A549 (cell line): ENCODE results near the gene PRDM1. TPM values are rescaled to one million over a fixed set of nuclear protein-coding genes. Genes with fewer than 3 reads are reported as not detected.

Source experiments
- ATAC-seq, 2 experiments: fragments of 200-7000 bp in 1 of 2; fragments of >200 bp in 1 of 2; cut with Nextera tagmentation in 1 of 2; cut with Tn5 transposase in 1 of 2; 3 replicates each; pipeline versions ENCODE4 v1.8.0 to v1.9.1; 2018 to 2020; ENCODE audit warnings: mild to moderate bottlenecking in 1 of 2, moderate library complexity in 1 of 2
- CTCF ChIA-PET: fragments of 300-600 bp; sonication (Branson Sonifier 250); formaldehyde crosslinking; extraction: SDS; loops from one replicate; lab custom pipeline; 2021; ENCODE audit warnings: antibody characterized with exemption, inconsistent platforms; lab: Yijun Ruan, JAX
- POLR2A ChIA-PET: fragments of 350-600 bp; formaldehyde crosslinking; extraction: SDS; loops from one replicate; lab custom pipeline; 2021; ENCODE audit warnings: antibody characterized with exemption, inconsistent platforms; lab: Yijun Ruan, JAX
- DNase-seq, 2 experiments: peaks; one replicate each; pipeline versions ENCODE4 v3.0.0 to v3.0.0-alpha.2; 2011 to 2016; ENCODE audit warnings: low read depth in 1 of 2, low spot score in 1 of 2
- FAIRE-seq: peaks from 2 replicates; lab custom pipeline; 2011; peaks lifted over from hg19 to GRCh38; lab: Jason Lieb, UNC
- H3K27ac ChIP-seq, 2 experiments: fragments of >200 bp; sonication (Bioruptor Twin); formaldehyde crosslinking; 3 replicates each; pipeline ENCODE4 v1.5.1; 2016 to 2017
- H3K4me1 ChIP-seq: fragments of >200 bp; sonication (Bioruptor Twin); formaldehyde crosslinking; 3 replicates; pipeline ENCODE4 v1.6.1; 2016
- H3K4me2 ChIP-seq: fragments of >200 bp; sonication (Bioruptor Twin); formaldehyde crosslinking; 3 replicates; pipeline ENCODE4 v1.6.1; 2016
- H3K4me3 ChIP-seq: fragments of >200 bp; sonication (Bioruptor Twin); formaldehyde crosslinking; 3 replicates; pipeline ENCODE4 v1.5.1; 2016
- H3K9me3 ChIP-seq: fragments of >200 bp; sonication (Bioruptor Twin); formaldehyde crosslinking; 3 replicates; pipeline ENCODE4 v1.6.1; 2016
- CHD2 ChIP-seq: fragments of 150-350 bp; IDR thresholded peaks from 2 replicates; pipeline ENCODE4 v1.6.1; 2014; ENCODE audit warnings: low read length; ENCODE audit not compliant: partially characterized antibody
- CHD4 ChIP-seq: fragments of 200-600 bp; sonication (generic); IDR thresholded peaks from 2 replicates; pipeline ENCODE4 v1.6.1; 2016; ENCODE audit warnings: antibody characterized with exemption, mild to moderate bottlenecking, borderline replicate concordance
- FOXS1 ChIP-seq: fragments of 250-450 bp; sonication (Bioruptor Pico); IDR thresholded peaks from 2 replicates; pipeline ENCODE4 v1.5.0; 2020; ENCODE audit warnings: mild to moderate bottlenecking, moderate library complexity
- GATA3 ChIP-seq: IDR thresholded peaks from 2 replicates; pipeline ENCODE4 v1.6.1; 2012; ENCODE audit warnings: borderline replicate concordance
- HDAC2 ChIP-seq: fragments of 200-600 bp; sonication (generic); IDR thresholded peaks from 2 replicates; pipeline ENCODE4 v1.6.1; 2016
- HOXB13 ChIP-seq: fragments of 250-450 bp; sonication (Bioruptor Pico); IDR thresholded peaks from 2 replicates; pipeline ENCODE4 v1.5.0; 2020; ENCODE audit warnings: low read depth, mild to moderate bottlenecking, moderate library complexity
- JUN ChIP-seq, 2 experiments: fragments of >200 bp; sonication (Bioruptor Twin); formaldehyde crosslinking; IDR thresholded peaks; 2 replicates in 1 of 2; 3 replicates in 1 of 2; pipeline ENCODE4 v1.6.1; 2016 to 2017
- MAFK ChIP-seq: fragments of 450-650 bp; IDR thresholded peaks from 2 replicates; pipeline ENCODE4 v1.6.1; 2014; ENCODE audit not compliant: partially characterized antibody
- MYC ChIP-seq: IDR thresholded peaks from 2 replicates; pipeline ENCODE4 v1.6.1; 2012; ENCODE audit warnings: mild to moderate bottlenecking, inconsistent platforms, low read length, improper control_type of control experiment, borderline replicate concordance
- NFE2L2 ChIP-seq: fragments of 150-350 bp; conservative IDR thresholded peaks from 2 replicates; pipeline ENCODE4 v1.6.1; 2014; ENCODE audit warnings: low read length
- NR3C1 ChIP-seq: fragments of >200 bp; sonication (Bioruptor Twin); formaldehyde crosslinking; IDR thresholded peaks from 3 replicates; pipeline ENCODE4 v1.6.1; 2017
- RFX5 ChIP-seq: fragments of 450-650 bp; IDR thresholded peaks from 2 replicates; pipeline ENCODE4 v1.7.1; 2014; ENCODE audit warnings: antibody characterized with exemption, mild to moderate bottlenecking, moderate library complexity
- SMC3 ChIP-seq: fragments of >200 bp; sonication (Bioruptor Twin); formaldehyde crosslinking; IDR thresholded peaks from 3 replicates; pipeline ENCODE4 v1.6.1; 2018; ENCODE audit warnings: inconsistent platforms
- SREBF2 ChIP-seq: fragments of 450-650 bp; IDR thresholded peaks from 2 replicates; pipeline ENCODE4 v1.6.1; 2014; ENCODE audit warnings: mild to moderate bottlenecking, moderate library complexity
- TP53 ChIP-seq: fragments of 250-450 bp; sonication (Bioruptor Pico); IDR thresholded peaks from 2 replicates; pipeline ENCODE4 v1.5.0; 2021; ENCODE audit warnings: mild to moderate bottlenecking, moderate library complexity
- ZC3H11A ChIP-seq: fragments of 450-650 bp; IDR thresholded peaks from 2 replicates; pipeline ENCODE4 v1.6.1; 2014; ENCODE audit warnings: antibody characterized with exemption, mild to moderate bottlenecking
- WGBS: methylation state at CpG from one replicate; pipeline ENCODE4 v1.1.6; 2017; ENCODE audit errors: missing lambda C conversion rate; 5-methylcytosine and 5-hydroxymethylcytosine counted together
- polyA plus RNA-seq, 4 experiments: library from polyadenylated mRNA; depleted of rRNA in 3 of 4; stranded (reverse); fragments of >200 nt; fragmentation: RNase III in 1 of 4; extraction: RNeasy Plus Mini Kit Qiagen cat#74134 plus additional on column Dnase treatment in 1 of 4; gene quantifications; 2 replicates in 3 of 4; 3 replicates in 1 of 4; pipeline ENCODE4 v1.2.3, GENCODE V29; 2011 to 2017
- TF ChIP-seq, protein P1 (sequence below): IDR thresholded peaks from 2 replicates; pipeline ENCODE4 v1.6.1; 2012
- TF ChIP-seq, protein P2 (sequence below): fragments of >200 bp; sonication (Bioruptor Twin); formaldehyde crosslinking; IDR thresholded peaks from 3 replicates; pipeline ENCODE4 v1.5.1; 2016
- TF ChIP-seq, protein P3 (sequence below): fragments of 150-350 bp; IDR thresholded peaks from 2 replicates; pipeline ENCODE4 v1.6.1; 2014; ENCODE audit warnings: low read depth, mild to moderate bottlenecking, low read length
- TF ChIP-seq, protein P4 (sequence below): fragments of 200-600 bp; sonication (generic); IDR thresholded peaks from 2 replicates; pipeline ENCODE4 v1.6.1; 2016; ENCODE audit warnings: antibody characterized with exemption, mild to moderate bottlenecking, moderate library complexity

The PRDM1 gene
- polyA plus RNA-seq, 2 of the 4 experiments (the other 2 are of a cell fraction) = 2.6 to 11.2 TPM

DNA sequence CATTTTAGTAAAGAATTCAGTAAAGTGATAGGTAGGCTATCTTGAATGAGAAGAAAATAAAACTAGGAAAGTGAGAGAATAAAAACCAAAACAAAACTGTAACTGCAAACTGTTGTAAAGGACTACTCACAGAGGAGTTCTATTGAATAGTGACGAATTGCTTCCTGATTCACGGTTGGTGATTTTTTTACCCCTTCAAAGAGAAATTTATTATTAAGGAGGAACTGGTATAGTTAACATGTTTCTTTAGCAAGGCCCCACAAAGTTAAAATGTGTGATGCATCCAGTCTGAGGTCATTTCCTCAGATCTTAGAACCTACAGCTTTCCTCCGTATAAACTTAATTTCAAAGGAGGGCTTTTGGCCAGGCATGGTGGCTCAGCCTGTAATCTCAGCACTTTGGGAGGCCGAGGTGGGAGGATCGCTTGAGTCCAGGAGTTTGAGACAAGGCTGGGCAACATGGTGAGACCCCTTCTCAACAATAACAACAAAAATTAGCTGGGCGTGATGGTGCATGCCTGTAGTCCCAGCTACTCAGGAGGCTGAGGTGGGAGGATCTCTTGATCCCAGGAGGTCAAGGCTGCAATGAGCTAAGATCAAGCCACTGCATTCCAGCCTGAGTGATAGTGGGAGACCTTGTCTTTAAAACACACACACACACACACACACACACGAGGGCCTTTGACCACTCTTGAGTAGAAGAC is 8.3 kb downstream of the PRDM1 start:
- Histone ChIP-seq H3K9me3 (no peaks in the 10 kb centered on the region), H3K4me3 (no peak overlapping the region), H3K4me2 (no peak overlapping the region), H3K4me1 (peaks cover 30% of the 10 kb centered on the region), H3K27ac (no peak overlapping the region)
- 90% methylated on average over 7 of the region's 7 CpGs for WGBS
- FAIRE-seq (no peak), ATAC-seq (no peak), DNase-seq (no peak)
- TF ChIP-seq CHD4 (no peak), FOXS1 (no peak), SREBF2 (no peak), MYC (no peak), ZC3H11A (no peak), HOXB13 (CRISPR knock-in tag) (no peak), GATA3 (no peak), RFX5 (no peak), NFE2L2 (no peak), SMC3 (no peak), NR3C1 (no peak), CHD2 (no peak), MAFK (no peak), JUN (IDR thresholded peaks at IDR 0.05) (no peak), HDAC2 (no peak), TP53 (CRISPR knock-in tag) (no peak)
- TF ChIP-seq, protein P1, sequence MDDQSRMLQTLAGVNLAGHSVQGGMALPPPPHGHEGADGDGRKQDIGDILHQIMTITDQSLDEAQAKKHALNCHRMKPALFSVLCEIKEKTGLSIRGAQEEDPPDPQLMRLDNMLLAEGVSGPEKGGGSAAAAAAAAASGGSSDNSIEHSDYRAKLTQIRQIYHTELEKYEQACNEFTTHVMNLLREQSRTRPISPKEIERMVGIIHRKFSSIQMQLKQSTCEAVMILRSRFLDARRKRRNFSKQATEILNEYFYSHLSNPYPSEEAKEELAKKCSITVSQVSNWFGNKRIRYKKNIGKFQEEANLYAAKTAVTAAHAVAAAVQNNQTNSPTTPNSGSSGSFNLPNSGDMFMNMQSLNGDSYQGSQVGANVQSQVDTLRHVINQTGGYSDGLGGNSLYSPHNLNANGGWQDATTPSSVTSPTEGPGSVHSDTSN = no peak
- TF ChIP-seq, protein P2, sequence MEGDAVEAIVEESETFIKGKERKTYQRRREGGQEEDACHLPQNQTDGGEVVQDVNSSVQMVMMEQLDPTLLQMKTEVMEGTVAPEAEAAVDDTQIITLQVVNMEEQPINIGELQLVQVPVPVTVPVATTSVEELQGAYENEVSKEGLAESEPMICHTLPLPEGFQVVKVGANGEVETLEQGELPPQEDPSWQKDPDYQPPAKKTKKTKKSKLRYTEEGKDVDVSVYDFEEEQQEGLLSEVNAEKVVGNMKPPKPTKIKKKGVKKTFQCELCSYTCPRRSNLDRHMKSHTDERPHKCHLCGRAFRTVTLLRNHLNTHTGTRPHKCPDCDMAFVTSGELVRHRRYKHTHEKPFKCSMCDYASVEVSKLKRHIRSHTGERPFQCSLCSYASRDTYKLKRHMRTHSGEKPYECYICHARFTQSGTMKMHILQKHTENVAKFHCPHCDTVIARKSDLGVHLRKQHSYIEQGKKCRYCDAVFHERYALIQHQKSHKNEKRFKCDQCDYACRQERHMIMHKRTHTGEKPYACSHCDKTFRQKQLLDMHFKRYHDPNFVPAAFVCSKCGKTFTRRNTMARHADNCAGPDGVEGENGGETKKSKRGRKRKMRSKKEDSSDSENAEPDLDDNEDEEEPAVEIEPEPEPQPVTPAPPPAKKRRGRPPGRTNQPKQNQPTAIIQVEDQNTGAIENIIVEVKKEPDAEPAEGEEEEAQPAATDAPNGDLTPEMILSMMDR = no peak
- TF ChIP-seq, protein P3, sequence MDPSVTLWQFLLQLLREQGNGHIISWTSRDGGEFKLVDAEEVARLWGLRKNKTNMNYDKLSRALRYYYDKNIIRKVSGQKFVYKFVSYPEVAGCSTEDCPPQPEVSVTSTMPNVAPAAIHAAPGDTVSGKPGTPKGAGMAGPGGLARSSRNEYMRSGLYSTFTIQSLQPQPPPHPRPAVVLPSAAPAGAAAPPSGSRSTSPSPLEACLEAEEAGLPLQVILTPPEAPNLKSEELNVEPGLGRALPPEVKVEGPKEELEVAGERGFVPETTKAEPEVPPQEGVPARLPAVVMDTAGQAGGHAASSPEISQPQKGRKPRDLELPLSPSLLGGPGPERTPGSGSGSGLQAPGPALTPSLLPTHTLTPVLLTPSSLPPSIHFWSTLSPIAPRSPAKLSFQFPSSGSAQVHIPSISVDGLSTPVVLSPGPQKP = no peak
- TF ChIP-seq, protein P4, sequence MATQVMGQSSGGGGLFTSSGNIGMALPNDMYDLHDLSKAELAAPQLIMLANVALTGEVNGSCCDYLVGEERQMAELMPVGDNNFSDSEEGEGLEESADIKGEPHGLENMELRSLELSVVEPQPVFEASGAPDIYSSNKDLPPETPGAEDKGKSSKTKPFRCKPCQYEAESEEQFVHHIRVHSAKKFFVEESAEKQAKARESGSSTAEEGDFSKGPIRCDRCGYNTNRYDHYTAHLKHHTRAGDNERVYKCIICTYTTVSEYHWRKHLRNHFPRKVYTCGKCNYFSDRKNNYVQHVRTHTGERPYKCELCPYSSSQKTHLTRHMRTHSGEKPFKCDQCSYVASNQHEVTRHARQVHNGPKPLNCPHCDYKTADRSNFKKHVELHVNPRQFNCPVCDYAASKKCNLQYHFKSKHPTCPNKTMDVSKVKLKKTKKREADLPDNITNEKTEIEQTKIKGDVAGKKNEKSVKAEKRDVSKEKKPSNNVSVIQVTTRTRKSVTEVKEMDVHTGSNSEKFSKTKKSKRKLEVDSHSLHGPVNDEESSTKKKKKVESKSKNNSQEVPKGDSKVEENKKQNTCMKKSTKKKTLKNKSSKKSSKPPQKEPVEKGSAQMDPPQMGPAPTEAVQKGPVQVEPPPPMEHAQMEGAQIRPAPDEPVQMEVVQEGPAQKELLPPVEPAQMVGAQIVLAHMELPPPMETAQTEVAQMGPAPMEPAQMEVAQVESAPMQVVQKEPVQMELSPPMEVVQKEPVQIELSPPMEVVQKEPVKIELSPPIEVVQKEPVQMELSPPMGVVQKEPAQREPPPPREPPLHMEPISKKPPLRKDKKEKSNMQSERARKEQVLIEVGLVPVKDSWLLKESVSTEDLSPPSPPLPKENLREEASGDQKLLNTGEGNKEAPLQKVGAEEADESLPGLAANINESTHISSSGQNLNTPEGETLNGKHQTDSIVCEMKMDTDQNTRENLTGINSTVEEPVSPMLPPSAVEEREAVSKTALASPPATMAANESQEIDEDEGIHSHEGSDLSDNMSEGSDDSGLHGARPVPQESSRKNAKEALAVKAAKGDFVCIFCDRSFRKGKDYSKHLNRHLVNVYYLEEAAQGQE = no peak
- CTCF ChIA-PET = interaction anchor here (1.2 to 1.7 kb wide), 2 partner anchors 129 to 207 kb away, joined by 4 to 5 read pairs; no protein-coding TSS in a partner anchor
- POLR2A ChIA-PET = interaction anchor here (1.5 kb wide), 1 partner anchor 8 kb away, joined by 3 read pairs; the partner anchor contains the start of gene PRDM1
